GM19193 (cell line): ENCODE results near the gene MYO5B.

ENCODE experiments used
- POLR2A ChIP-seq: IDR thresholded peaks from 4 replicates; pipeline ENCODE4 v1.6.1; 2011; ENCODE audit not compliant: insufficient read depth, insufficient read length; ENCODE audit errors: extremely low read depth

The MYO5B gene

GRCh38 chr18:50079571-50080295 is 115.2 kb downstream of the MYO5B start:
- TF ChIP-seq POLR2A = no peak

- no peak for TF ChIP-seq POLR2A
Measured at GRCh38 chr18:50076277-50076676, 118.7 kb downstream of the MYO5B start.

- no peak for TF ChIP-seq POLR2A
Measured at GRCh38 chr18:50075772-50076171, 119.2 kb downstream of the MYO5B start.

- TF ChIP-seq POLR2A = no peak
Measured at GRCh38 chr18:50074404-50074803, 120.5 kb downstream of the MYO5B start.

- TF ChIP-seq POLR2A = no peak
Measured at GRCh38 chr18:50073319-50073718, 121.6 kb downstream of the MYO5B start.

GRCh38 chr18:50072146-50072545 is 122.8 kb downstream of the MYO5B start:
- no peak for TF ChIP-seq POLR2A

GRCh38 chr18:50071397-50071796 is 123.5 kb downstream of the MYO5B start:
- TF ChIP-seq POLR2A = no peak

- TF ChIP-seq POLR2A = no peak
Measured at GRCh38 chr18:50069422-50069821, 125.5 kb downstream of the MYO5B start.

- TF ChIP-seq POLR2A = no peak
Measured at GRCh38 chr18:50065527-50065926, 129.4 kb downstream of the MYO5B start.

GRCh38 chr18:50065039-50065438 is 129.9 kb downstream of the MYO5B start:
- no peak for TF ChIP-seq POLR2A

- TF ChIP-seq POLR2A = no peak
Measured at GRCh38 chr18:50061876-50062517, 132.9 kb downstream of the MYO5B start.

- TF ChIP-seq POLR2A = no peak
Measured at GRCh38 chr18:50060822-50061221, 134.1 kb downstream of the MYO5B start.

- no peak for TF ChIP-seq POLR2A
Measured at GRCh38 chr18:50058731-50059130, 136.2 kb downstream of the MYO5B start.

GRCh38 chr18:50057009-50057408 is 137.9 kb downstream of the MYO5B start:
- TF ChIP-seq POLR2A = no peak

GRCh38 chr18:50056185-50056584 is 138.8 kb downstream of the MYO5B start:
- TF ChIP-seq POLR2A = no peak

GRCh38 chr18:50055488-50055887 is 139.5 kb downstream of the MYO5B start:
- TF ChIP-seq POLR2A = no peak

GRCh38 chr18:50053111-50053510 is 141.8 kb downstream of the MYO5B start:
- no peak for TF ChIP-seq POLR2A

- TF ChIP-seq POLR2A = no peak
Measured at GRCh38 chr18:50051288-50051687, 143.7 kb downstream of the MYO5B start.

GRCh38 chr18:50045126-50045525 is 149.8 kb downstream of the MYO5B start:
- no peak for TF ChIP-seq POLR2A
